Measurements from ENCODE around the gene CLUH. TPM values are rescaled to one million over a fixed set of nuclear protein-coding genes. Genes with fewer than 3 reads are reported as not detected.
A peak's percentile ranks its signal among the peaks of the same experiment; 100 is the strongest.

Gene CLUH
- total RNA-seq, 6 experiments from 2014 or later: 88.9 to 224 (median 166) TPM

- no peak overlapping the region for H3K27ac ChIP-seq
- H3K9me3 ChIP-seq: no peaks in the 10 kb centered on the region
- H3K4me1 ChIP-seq: peaks cover 0 to 57% (median 18%) of the 10 kb centered on the region in 4 donors
- no peaks in the 10 kb centered on the region for H3K27me3 ChIP-seq
- peaks cover 0 to 32% (median 15%) of the 10 kb centered on the region in 4 donors for H3K36me3 ChIP-seq
- DNase-seq: peak in 2 of 3 donors; percentile 52 to 56
- H3K4me3 ChIP-seq: no peak overlapping the region
- ATAC-seq: no peak
- 44% methylated on average over 2 of the region's 25 CpGs for WGBS (ENCODE audit: insufficient coverage, low coverage, low lambda C conversion rate, missing lambda C conversion rate)
- TF ChIP-seq CTCF (IDR thresholded peaks at IDR 0.05) (no peak), POLR2A (IDR thresholded peaks at IDR 0.05) (no peak)
- intact Hi-C loops (cut with DNase I): no loop called here
Measured at GRCh38 chr17:2705888-2706795, 5.4 kb downstream of the CLUH start.

GRCh38 chr17:2705263-2705662, 6.3 kb downstream of the CLUH start:
- peak in 1 of 3 donors; percentile 40 for DNase-seq
- TF ChIP-seq CTCF (IDR thresholded peaks at IDR 0.05): no peak
- no peak for TF ChIP-seq POLR2A (IDR thresholded peaks at IDR 0.05)
- peaks cover 0 to 57% (median 18%) of the 10 kb centered on the region in 4 donors for H3K4me1 ChIP-seq
- H3K27ac ChIP-seq: no peak overlapping the region
- peak in 1 of 4 donors; percentile 2 for ATAC-seq
- H3K36me3 ChIP-seq: peaks cover 0 to 41% (median 21%) of the 10 kb centered on the region in 4 donors
- H3K27me3 ChIP-seq: no peaks in the 10 kb centered on the region
- no peak overlapping the region for H3K4me3 ChIP-seq
- 61% methylated on average over 3 of the region's 7 CpGs for WGBS (ENCODE audit: insufficient coverage, low coverage, low lambda C conversion rate, missing lambda C conversion rate)
- H3K9me3 ChIP-seq: no peaks in the 10 kb centered on the region
- intact Hi-C loops (cut with DNase I): no loop called here

GRCh38 chr17:2704890-2705248, 6.7 kb downstream of the CLUH start:
- Histone ChIP-seq H3K9me3 (no peaks in the 10 kb centered on the region), H3K4me3 (no peak overlapping the region), H3K36me3 (peaks cover 0 to 45% (median 23%) of the 10 kb centered on the region in 4 donors), H3K4me1 (peaks cover 0 to 57% (median 18%) of the 10 kb centered on the region in 4 donors), H3K27me3 (no peaks in the 10 kb centered on the region), H3K27ac (no peak overlapping the region)
- no peak for ATAC-seq
- intact Hi-C loops (cut with DNase I): no loop called here
- no peak for TF ChIP-seq CTCF (IDR thresholded peaks at IDR 0.05)
- TF ChIP-seq POLR2A (IDR thresholded peaks at IDR 0.05): no peak
- DNase-seq: peak in 1 of 3 donors; percentile 39
- 79% methylated on average over 2 of the region's 4 CpGs for WGBS (ENCODE audit: insufficient coverage, low coverage, low lambda C conversion rate, missing lambda C conversion rate)

GRCh38 chr17:2704031-2704889, 7.3 kb downstream of the CLUH start:
- H3K4me1 ChIP-seq: peaks cover 0 to 55% (median 18%) of the 10 kb centered on the region in 4 donors
- no peaks in the 10 kb centered on the region for H3K9me3 ChIP-seq
- DNase-seq (peak; percentile 45 to 82 (median 75)), ATAC-seq (peak; percentile 6 to 38 (median 16))
- no peak overlapping the region for H3K27ac ChIP-seq
- peaks cover 0 to 51% (median 25%) of the 10 kb centered on the region in 4 donors for H3K36me3 ChIP-seq
- H3K4me3 ChIP-seq: no peak overlapping the region
- no peak for TF ChIP-seq POLR2A (IDR thresholded peaks at IDR 0.05)
- no peak for TF ChIP-seq CTCF (IDR thresholded peaks at IDR 0.05)
- intact Hi-C loops (cut with DNase I): no loop called here
- 45% methylated on average over 7 of the region's 38 CpGs for WGBS (ENCODE audit: insufficient coverage, low coverage, low lambda C conversion rate, missing lambda C conversion rate)
- no peaks in the 10 kb centered on the region for H3K27me3 ChIP-seq

Data from right lobe of liver (tissue), 6 donors.